ENCODE results near the gene TNRC6B.

DNA sequence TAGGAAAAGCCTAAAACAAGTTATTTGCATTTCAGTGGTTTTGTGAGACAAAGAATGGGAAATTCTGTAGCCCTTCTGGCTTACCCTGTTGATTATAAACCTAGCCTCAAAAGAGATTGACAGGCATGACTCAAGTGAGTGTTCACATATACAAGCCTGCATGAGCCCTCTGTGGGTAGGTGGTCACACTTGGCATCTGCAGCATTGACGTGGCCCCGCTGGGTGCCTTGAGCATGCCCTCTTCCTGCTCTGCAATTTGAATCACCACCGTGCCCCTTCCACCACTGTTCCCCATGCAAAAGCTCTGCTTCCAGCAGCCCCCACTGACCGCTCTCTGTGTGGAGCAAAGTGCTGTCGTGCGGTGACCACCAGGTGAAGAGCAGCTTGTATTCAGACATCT is 147.6 kb downstream of the TNRC6B start:
- TF ChIP-seq GATA3 (IDR thresholded peaks at IDR 0.05; ENCODE audit: low read depth, low read length) = no peak
- TF ChIP-seq GATA2 (IDR thresholded peaks at IDR 0.05; ENCODE audit: low read depth, low read length) = no peak
